Activated CD4-positive, alpha-beta T cell treated with anti-CD3 and anti-CD28 coated beads, Interleukin-2, amount 50 U/mL, for 48 hours (primary cell): ENCODE measurements around the gene CEP104.

Experiments used
- DNase-seq, 2 experiments: peaks; one replicate each; pipeline ENCODE4 v3.0.0-alpha.2; 2020

CEP104 gene

DNA sequence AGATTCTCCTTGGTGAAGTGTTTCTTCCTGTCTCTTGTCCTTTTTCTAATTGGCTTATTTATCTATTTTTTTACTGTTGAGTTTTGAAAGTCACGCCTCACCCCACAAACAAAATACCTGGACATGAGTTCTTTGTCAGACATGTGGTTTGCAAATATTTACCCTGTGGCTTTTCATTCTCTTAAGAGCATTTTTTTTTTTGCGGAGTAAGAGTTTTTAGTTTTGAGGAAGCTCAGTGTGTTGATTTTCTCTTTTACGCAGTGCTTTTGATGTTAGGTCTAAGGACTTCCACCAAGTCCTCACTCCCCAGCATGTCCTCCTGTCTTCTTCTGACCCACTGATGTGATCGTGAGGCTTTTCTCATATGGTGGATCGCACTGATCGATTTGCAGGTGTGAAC lies 7.9 kb upstream of the CEP104 start:
- no peak for DNase-seq

DNA sequence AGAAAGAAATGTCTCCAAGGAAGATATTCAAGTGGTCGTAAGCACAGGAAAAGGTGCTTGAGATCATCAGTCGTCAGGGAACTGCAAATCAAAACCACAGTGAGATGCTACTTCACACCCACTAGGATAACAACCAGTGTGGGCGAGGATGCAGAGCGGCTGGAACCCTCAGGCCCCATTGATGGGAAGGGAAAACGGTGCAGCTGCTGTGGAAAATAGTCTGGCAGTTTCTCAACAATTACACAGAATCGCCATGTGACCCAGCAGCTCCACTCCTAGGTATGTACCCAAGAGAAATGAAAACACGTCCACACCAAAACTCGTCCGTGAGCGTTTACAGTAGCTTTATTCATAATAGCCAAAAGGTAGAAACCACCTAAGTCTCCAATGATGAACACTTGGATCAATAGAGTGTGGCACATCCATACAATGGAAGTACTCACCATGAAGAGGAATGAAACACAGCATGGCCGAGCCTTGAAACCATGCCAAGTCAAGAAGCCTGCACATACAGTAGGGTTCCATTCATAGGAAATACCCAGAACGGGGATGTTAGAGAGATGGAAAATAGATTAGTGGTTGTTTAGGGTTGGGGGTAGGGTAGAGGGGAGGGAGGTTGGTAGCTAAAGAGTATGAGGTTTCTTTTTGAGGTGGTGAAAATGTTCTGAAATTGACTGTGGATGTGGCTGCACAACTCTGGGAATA lies 6.4 kb upstream of the CEP104 start:
- no peak for DNase-seq

DNA sequence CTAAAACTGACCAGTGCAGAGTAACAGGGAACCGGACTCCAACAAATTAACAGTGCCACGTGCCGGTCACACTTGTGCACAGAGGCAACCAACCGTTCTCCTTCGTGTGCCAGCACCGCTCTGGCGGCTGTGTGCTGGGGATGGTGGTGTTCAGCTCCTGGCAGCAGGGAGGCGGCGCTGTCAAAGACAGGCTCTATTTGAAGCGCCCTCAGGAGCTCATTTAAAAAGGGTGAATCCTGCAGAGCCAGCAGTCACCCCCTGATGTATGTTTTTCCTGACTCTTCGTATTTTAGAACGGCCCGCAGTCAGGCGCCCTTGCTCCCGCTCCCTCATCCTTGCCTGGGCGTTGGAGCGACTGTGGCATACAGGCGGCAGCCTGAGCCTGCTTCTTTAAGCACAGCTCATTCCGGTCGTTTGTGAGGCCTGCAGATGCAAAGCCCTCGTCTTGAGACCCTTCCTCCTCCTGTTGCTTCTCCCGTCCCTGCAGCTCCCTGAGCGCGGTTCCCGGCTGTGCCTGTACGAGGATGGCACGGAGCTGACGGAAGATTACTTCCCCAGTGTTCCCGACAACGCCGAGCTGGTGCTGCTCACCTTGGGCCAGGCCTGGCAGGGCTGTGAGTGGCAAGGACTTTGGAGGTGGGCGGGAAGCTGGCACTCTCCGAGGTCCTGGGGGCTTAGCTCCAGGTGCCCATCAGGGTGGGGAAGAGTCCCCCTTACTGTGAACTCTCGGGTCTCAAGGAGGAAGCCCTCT lies 1.4 kb upstream of the CEP104 start:
- DNase-seq, result peak in 1 of 2 experiments; percentile 5

DNA sequence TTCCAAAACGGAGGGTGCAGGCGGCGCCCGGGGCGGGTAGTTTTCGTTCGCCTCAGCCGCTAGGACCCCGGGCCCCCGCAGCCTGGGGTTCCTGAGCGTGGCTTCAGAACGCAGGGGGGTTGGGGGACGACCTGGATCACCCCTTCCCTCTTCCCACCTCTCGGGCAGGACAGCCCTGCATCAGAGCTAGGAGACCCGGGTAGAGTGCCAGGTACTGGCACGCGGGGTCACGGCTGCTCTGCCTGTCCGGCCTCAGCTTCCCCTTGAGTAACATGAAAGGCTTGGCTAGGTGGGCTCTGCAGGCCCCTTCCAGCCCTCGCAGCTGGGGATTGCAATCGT lies 749 bp upstream of the CEP104 start:
- no peak for DNase-seq

DNA sequence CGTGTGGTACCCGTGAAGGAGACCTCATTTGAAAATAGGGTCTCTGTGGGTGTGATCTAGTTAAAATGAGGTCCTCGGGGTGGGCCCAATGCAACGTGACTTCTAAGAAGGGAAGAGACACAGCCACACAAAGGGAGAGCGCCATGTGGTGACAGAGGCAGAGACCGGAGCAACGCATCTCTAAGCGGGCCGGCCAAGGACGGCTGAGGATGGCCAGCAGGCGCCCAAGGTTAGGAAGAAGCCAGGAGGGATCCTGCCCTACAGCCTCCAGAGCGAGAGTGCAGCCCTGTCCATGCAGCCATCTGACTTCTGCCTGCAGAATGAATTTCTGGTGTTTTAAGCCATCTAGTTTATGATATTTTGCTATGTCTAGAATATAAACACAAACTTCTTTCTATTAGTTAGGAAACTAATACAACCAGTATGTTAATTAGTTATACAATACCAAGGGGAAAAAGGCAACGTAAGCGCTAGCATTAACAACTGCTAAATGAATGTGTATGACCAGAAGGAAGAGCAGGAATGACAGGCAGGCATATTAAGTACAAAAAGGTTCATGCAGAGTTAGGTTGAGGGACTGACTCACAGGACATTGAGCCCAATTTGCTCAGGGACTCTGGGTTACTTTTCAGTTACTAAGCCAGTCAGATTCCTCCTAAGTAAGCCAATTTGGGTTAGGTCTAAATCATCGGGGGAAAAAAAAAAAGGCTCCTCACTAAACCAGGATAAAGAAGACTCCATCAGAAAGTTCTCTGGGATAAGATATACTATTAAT lies 4.1 kb downstream of the CEP104 start:
- DNase-seq, result no peak

DNA sequence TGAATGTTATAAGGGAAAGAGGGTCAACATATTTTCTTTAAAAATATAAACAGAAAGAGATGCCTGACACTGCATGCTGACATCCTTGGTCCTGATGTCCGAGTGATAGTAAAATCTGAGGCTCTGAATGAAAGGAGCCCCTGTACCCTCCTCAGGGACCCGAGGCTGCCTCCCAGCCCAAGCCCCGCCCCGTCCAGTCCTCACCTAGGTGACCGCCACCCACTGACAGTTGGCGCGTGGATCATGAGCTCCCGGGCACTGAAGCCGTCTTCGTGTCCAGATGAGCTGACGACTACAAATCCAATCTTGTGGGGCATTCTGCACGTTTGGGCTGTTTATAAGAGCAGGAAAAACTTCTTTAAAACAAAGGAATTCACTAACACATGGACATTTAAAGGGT lies 4.9 kb downstream of the CEP104 start:
- DNase-seq, result no peak

DNA sequence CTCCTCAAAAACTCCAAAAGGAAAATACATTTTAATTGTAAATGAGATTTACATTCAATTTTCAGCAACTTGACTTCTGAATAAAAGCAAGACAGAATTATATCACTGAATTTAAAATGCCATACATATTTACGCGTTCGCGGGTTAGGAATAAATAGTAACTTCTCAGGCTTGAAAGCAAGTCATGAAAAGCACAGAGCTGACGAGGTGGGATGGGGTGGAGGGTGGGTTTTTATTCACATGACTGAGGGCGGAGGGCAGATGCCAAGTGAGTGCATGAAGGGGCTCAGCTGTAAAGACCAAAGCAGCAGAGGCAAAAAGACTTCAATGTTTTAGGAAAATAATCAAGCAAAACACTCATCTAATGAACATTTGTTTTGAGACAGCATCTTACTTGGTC lies 5.7 kb downstream of the CEP104 start:
- no peak for DNase-seq

DNA sequence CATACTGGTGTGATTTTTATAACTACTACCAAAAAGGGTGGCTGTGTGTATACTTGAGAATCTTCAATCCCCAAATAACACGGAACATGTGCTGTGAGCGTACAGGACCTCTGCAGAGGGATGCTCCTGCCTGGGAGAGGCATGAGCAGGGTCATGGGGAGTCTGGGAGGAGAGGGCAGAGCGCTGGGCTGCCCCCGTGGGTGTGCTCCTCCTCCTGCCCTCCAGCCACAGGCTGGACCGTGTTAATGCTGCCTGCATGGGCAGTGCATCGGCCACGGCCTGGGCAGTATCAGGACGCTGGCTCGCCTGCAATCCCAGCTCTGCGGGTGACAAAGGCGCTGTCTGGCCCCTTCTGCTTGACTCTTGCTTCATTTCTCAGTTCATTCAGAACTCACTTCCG lies 6.2 kb downstream of the CEP104 start:
- no peak for DNase-seq

DNA sequence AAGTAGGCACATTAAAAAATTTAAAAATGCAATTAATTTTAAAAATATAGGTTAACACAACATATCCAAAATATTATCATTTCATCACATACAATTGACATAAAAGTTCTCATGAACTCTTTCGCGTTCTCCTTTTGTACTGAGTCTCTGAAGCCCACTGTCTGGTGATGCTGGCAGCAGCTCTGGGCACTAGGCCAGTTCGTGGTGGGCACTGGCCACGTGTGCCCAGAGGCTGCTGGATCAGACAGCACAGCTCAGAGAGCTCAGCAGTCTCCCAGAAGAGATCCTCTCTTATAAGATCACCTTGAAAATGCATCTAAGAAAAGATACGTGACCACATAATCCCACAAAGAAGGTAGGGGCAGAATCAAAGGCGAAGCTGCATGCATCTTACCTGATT lies 9.9 kb downstream of the CEP104 start:
- no peak for DNase-seq

DNA sequence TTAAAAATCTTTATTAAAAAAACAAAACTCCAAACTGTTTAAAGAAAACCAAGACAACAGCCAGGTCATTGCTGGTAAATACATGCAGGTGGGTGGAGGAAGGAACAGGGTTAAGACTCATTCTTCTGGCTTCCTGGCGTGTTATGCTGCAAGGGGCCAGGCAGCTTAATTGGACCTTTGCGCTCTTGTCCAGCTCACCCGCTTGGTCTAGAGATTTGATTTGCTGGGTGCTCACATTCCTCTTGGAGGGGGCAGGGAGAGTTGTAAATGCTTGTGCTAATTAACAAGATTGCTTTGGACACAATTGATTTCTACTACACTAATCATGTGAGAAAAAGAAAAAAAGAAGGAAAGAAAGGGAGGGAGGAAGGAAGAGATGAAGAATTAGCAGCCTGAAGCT lies 10.5 kb downstream of the CEP104 start:
- no peak for DNase-seq

DNA sequence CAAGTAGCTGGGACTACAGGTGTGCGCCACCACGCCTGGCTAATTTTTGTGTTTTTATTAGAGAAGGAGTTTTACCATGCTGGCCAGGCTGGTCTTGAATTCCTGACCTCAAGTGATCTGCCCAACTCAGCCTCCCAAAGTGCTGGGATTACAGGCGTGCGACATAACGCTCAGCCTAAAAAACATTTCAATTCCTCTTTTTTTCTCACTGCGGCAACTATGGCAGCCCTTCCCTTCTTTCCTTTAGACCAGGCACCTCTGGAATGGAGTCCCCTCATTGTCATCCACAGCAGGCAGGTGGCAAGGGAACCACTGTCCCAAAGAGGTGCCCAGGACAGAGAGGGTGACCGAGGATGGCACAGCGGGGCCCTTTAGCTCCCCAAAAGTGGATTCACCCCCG lies 14.1 kb downstream of the CEP104 start:
- DNase-seq, result no peak

DNA sequence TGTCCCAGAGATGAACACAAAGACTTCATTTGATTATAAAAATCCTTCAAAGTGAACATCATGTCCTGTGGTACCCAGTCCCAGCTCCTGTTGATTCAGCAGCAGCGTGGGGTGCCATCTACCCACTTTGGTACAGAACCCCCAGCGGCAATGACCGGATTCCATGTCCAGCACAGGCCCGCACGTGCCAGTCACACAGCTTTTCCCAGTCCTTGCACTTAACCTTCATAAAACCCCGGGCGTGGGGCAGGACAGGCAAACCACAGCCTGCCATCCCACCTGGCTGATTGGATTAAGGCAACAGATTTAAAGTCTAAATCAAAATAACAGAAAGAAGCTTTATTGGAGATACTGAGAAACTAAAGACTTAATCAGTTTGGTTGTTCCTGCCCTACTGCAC lies 15.5 kb downstream of the CEP104 start:
- no peak for DNase-seq

DNA sequence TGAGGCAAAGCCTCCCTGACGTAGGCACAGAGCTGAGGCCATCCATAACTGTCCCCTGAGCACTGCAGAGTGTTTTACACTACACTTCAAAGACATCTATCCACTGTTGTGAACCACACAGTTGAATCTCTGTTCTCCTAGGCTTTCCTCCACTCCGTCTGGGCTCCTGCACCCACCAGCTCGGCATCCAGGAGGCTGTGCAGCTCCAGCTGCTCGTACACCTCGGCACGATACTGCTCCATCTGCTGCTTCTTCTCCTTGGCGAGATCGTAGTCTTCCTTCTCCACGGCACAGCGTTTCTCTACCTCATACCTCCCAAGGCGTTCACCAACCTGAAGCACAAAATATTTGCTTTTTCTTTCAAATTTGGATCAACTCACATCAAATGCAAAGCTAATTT lies 18.2 kb downstream of the CEP104 start:
- DNase-seq, result no peak

DNA sequence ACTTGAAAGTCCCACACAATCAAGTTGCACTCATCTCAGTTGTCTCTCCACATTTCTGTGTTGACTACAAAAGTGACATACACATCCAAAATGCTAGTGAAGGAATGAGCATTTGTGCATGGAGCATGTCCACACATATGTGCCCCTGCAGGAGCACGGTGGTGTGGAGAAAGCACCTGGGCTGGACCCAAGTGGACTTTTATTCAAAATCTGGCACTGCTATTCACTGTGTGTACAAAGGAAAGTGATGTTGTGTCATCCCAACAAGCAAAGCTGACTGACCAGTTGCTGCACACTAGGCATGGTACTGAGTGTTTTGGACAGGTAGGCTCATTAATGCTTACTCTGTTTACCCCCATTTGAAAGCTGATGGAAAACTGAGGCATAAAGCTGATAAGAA lies 19.3 kb downstream of the CEP104 start:
- DNase-seq, result no peak

DNA sequence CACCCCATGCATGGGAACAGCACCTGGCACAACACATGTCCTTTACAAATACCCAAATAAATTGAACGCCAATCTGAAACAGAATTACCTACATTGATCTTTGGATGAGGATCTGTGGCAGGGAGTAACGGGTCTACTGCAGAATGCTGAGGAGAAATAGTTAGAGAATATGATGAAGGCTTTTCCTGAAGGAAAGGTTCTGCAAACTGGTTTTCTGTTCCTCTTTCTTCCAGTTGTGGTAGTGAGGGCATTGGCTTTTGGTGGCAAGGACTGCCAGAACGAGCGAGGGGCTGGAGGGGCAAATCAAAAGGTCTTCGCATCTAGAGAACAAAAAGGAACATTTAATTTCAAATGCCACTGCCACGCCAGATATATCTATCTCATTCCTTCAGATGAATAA lies 19.8 kb downstream of the CEP104 start:
- DNase-seq, result no peak

DNA sequence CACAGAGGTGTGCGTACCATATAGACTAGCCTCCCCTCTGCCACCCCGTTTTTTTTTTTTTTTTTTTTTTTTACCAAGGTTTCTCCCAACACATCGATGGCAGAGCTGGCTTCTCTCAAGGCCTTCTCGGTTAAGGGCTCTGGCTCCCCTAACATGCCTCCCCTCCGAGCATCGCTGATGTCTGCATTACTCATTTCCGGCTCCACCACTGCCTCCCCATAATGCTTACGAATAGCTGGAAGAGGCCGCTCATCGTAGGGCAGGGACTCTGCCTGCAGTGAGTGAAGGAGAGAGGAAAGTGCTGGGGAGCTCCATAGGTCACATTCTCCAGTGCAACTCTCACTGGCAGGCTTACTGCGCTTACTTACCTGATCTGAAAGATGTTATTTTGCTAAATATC lies 20.6 kb downstream of the CEP104 start:
- no peak for DNase-seq

DNA sequence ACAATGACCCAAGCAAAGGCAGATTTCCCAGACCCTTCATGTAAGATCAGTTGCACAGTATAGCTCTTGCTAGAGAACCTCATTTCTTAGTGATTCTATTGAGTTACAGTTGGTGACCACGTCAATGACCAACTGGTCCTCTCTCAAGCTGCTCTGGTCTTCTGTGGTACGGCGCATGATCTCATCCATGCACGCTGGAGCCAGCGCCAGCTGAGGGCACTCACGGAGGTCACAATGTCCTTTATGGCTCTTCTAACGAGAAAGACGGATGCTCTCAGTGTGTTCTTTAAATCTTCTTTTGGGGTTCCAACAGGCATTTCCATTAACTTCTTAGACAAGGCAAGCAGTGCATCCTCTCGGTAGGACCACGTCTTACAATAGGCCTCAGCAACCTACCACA lies 22.3 kb downstream of the CEP104 start:
- no peak for DNase-seq

DNA sequence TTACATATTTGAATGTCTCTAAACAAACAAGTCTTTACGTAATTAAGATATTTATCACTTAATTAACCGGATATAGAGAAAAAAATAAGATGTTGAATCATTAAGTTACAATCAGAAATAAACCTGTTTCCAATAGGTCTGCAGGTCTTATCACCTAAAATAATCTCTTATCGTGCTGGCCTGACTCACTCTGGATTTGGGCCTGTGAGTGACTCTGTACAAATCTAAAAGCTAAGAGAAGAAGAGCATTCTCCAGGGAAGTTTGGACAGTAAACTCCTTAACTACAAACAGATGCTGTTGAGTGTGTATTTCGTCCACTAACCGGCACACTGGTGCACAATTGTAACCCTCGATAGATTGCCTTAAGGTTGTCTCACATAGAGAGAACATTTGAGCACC lies 25.3 kb downstream of the CEP104 start:
- no peak for DNase-seq

DNA sequence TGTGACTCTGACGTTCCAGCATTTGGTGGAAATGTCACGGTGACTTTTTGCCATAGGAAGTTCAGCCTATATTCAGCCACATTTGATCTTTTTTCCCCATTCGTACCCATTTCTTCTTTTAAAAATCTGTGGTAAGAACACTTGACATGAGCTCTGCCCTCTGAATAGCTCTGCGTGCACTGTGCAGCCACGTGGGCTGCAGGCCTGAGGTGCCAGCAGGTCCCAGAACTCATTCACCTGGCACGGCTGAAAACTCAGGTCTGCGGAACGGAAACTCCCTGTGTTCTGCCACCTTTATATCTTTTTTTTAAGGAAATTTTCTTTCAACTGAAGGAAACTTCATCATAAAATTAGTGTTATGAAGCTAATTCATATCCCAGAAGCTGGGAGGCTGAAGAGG lies 28.6 kb downstream of the CEP104 start:
- DNase-seq, result no peak

DNA sequence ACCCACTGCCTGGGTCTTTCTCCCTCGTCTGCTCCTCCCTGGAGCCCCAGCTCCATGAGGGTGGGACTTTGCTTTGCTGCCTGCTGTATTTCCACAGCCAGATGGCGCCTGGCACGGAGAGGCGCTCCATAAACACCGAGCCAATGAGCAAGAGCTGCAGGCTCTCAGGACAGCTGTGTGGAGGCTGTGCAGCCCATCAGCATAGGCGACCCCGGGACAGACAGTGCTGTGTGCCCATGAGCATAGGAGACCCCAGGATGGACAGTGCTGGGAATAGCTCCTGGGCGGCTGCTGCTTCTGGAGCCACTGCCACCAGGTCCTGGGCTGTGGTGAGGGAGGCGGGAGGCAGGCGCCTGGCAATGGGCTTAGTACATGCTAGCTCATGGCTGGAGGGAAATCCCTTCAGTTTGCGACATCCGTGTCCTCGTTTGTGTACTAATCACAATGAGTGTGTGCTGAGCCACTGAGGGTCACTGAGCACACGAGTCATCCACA lies 29.2 kb downstream of the CEP104 start:
- DNase-seq, result no peak

DNA sequence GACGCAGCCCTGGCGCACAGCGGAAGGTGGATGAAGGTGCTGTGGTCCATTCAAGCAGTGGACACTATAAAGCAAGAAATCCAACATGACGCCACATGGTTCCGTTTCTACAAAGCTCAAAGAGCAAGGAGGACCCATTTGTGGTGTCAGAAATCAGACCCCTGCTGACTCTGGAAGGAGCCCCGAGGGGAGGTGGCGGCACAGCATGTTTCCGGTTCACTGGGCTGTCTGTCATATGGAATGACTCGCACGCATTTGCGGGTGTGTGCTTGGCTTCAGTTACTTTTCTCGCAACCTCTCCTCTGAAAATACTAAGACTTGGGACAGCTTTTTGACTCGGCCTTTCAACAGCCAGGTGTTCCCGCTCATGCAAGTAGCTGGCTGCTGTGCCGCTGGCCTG lies 31.7 kb downstream of the CEP104 start:
- no peak for DNase-seq

DNA sequence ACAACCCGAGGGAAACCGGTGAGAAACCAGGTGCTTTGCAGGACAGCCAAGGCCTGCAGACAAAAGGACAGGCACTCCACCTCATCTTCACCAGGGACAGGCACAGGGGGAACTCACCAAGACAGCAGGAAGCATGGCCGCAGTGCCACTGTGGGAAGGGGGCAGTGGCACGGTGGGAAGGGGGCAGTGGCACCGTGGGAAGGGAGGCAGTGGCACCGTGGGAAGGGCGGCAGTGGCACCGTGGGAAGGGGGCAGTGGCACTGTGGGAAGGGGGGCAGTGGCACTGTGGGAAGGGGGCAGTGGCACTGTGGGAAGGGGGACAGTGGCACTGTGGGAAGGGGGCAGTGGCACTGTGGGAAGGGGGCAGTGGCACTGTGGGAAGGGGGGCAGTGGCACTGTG lies 32.4 kb downstream of the CEP104 start:
- no peak for DNase-seq

DNA sequence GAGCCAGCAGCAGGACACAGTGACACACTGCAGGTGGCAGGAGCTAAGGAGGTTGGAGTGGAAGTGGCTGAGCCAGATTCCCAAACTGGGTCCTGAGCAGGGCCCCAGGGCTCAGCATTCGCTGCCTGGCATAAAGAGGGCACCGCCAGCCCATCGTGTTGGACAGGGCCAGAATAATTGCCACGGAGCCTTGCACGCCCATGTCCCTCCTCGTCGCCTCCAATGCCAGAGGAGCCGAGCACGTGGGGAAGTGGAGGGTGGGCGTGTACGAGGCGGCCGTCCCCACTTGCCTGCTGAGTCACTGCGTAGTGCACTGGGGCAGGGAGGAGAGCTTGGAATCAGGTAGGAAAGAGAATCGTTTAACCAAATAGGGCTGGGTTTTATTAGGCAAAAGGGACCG lies 34.6 kb downstream of the CEP104 start:
- no peak for DNase-seq

DNA sequence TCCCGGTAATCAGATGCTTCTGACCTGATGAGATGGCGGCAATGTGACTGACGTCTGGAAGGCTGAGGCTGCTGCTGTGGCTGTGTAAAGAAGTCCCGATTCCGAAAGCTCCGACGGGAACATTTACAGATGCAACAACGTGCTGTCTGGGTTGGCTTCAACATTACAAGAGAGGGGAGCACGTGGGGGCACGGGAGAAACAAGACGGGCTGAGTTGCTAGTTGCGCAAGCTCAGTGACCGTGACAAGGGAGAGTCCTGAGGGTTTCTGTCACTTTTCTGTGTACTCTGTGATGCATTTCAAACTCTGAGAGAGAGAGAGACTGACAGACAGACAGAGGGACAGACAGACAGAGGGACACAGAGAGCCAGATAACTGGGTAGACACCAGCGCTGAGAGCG lies 35.1 kb downstream of the CEP104 start:
- DNase-seq, result no peak
